ENCODE results near the gene CCDC142.

CCDC142 gene

DNA sequence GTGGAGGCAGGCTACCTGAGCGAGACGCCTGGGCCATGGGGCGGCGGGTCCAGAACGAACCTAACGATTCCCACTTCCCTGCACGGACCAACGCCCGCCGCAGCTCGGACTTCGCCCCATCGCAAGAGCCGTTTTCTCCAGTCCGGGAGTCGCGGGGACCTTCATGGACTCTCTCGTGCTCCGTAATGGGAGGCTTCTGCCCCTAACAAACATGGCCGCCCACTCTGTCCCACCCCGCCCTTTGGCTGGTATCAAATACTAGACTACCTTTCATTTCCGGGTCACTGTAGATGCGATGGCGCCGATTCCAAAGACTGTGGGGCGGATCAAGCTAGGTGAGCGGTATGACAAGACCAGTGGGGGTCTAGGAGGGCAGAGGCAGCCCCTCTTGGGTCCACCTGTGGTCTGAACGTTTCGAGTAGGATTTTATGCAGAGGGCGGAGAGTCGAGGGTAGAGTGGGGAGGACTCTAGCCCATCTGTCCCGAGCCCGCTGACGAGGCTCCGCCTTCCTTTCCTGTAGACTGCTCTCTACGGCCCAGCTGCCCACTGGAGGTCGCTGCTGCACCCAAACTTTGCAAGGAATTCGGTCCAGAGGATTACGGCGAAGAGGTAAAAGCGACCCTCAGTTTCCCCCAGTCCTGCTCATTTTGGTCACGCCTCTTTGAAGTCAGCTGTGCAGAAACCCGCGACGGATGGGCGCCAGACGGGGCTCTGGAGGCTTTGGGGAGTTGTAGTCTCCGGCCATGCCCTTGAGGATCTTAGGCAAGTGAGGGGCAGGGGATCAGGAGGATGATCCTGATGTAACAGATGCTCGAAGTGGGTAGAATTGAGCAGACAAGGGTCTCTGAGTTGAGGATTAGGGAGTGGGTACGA, at the start of gene CCDC142, which contains the start of gene TTC31:
Gene CCDC142, minus strand, starts transcription at position 198 of the 874 bp plus-strand sequence. Its CDS starts 161 bp downstream, at position 37.
Gene TTC31, plus strand, starts transcription at position 281 of the 874 bp plus-strand sequence. Its CDS starts 15 bp downstream, at position 296.
- Histone ChIP-seq H3K4me1 (ENCODE audit: control insufficient read depth, low read depth, low read length) (peaks cover 3% of the 10 kb centered on the region), H3K4me3 (ENCODE audit: low read length) (peak within 1 kb of the TSS; percentile 100), H3K9me3 (ENCODE audit: control insufficient read depth, low read depth, low read length) (no peaks in the 10 kb centered on the region), H3K27ac (ENCODE audit: low read length) (peak within 1 kb of the TSS; percentile 86), H3K27me3 (ENCODE audit: control insufficient read depth, insufficient read depth, low read length) (no peaks in the 10 kb centered on the region), H3K9ac (ENCODE audit: low read length) (peak within 1 kb of the TSS; percentile 79), H3K36me3 (ENCODE audit: control insufficient read depth, low read depth, low read length) (peaks cover 14% of the 10 kb centered on the region)

GRCh38 chr2:74532222-74532621, 49.4 kb upstream of the CCDC142 start:
- no peak overlapping the region for H3K27ac ChIP-seq (ENCODE audit: low read length)
- H3K27me3 ChIP-seq (ENCODE audit: control insufficient read depth, insufficient read depth, low read length) = no peaks in the 10 kb centered on the region
- no peaks in the 10 kb centered on the region for H3K4me1 ChIP-seq (ENCODE audit: control insufficient read depth, low read depth, low read length)
- no peak overlapping the region for H3K4me3 ChIP-seq (ENCODE audit: low read length)
- H3K36me3 ChIP-seq (ENCODE audit: control insufficient read depth, low read depth, low read length) = peaks cover 26% of the 10 kb centered on the region
- H3K9ac ChIP-seq (ENCODE audit: low read length) = no peak overlapping the region
- H3K9me3 ChIP-seq (ENCODE audit: control insufficient read depth, low read depth, low read length) = no peaks in the 10 kb centered on the region

GRCh38 chr2:74531666-74532065, 48.9 kb upstream of the CCDC142 start:
- Histone ChIP-seq H3K9ac (ENCODE audit: low read length) (no peak overlapping the region), H3K27me3 (ENCODE audit: control insufficient read depth, insufficient read depth, low read length) (no peaks in the 10 kb centered on the region), H3K4me3 (ENCODE audit: low read length) (no peak overlapping the region), H3K4me1 (ENCODE audit: control insufficient read depth, low read depth, low read length) (no peaks in the 10 kb centered on the region), H3K36me3 (ENCODE audit: control insufficient read depth, low read depth, low read length) (peaks cover 32% of the 10 kb centered on the region), H3K27ac (ENCODE audit: low read length) (no peak overlapping the region), H3K9me3 (ENCODE audit: control insufficient read depth, low read depth, low read length) (no peaks in the 10 kb centered on the region)

GRCh38 chr2:74530239-74531187, 47.7 kb upstream of the CCDC142 start:
- Histone ChIP-seq H3K36me3 (ENCODE audit: control insufficient read depth, low read depth, low read length) (peaks cover 33% of the 10 kb centered on the region), H3K4me1 (ENCODE audit: control insufficient read depth, low read depth, low read length) (no peaks in the 10 kb centered on the region), H3K9me3 (ENCODE audit: control insufficient read depth, low read depth, low read length) (no peaks in the 10 kb centered on the region), H3K4me3 (ENCODE audit: low read length) (peak overlapping the region; percentile 98), H3K27ac (ENCODE audit: low read length) (no peak overlapping the region), H3K9ac (ENCODE audit: low read length) (peak overlapping the region; percentile 64), H3K27me3 (ENCODE audit: control insufficient read depth, insufficient read depth, low read length) (no peaks in the 10 kb centered on the region)

- no peaks in the 10 kb centered on the region for H3K9me3 ChIP-seq (ENCODE audit: control insufficient read depth, low read depth, low read length)
- peak within 1 kb of the TSS; percentile 94 for H3K9ac ChIP-seq (ENCODE audit: low read length)
- no peaks in the 10 kb centered on the region for H3K27me3 ChIP-seq (ENCODE audit: control insufficient read depth, insufficient read depth, low read length)
- H3K27ac ChIP-seq (ENCODE audit: low read length) = peak within 1 kb of the TSS; percentile 88
- peak within 1 kb of the TSS; percentile 98 for H3K4me3 ChIP-seq (ENCODE audit: low read length)
- no peaks in the 10 kb centered on the region for H3K4me1 ChIP-seq (ENCODE audit: control insufficient read depth, low read depth, low read length)
- peaks cover 33% of the 10 kb centered on the region for H3K36me3 ChIP-seq (ENCODE audit: control insufficient read depth, low read depth, low read length)
Measured at GRCh38 chr2:74529357-74530238, 46.8 kb upstream of the CCDC142 start, which contains the start of the genes AUP1 and HTRA2. TSS of gene AUP1 (minus strand) at chr2:74529706. CDS start at chr2:74529629, 77 bp downstream. TSS of gene HTRA2 (plus strand) at chr2:74529933. CDS start at chr2:74530007, 74 bp downstream.

- H3K27me3 ChIP-seq (ENCODE audit: control insufficient read depth, insufficient read depth, low read length) = no peaks in the 10 kb centered on the region
- no peaks in the 10 kb centered on the region for H3K4me1 ChIP-seq (ENCODE audit: control insufficient read depth, low read depth, low read length)
- H3K9ac ChIP-seq (ENCODE audit: low read length) = peak overlapping the region; percentile 94
- H3K27ac ChIP-seq (ENCODE audit: low read length) = peak overlapping the region; percentile 88
- H3K36me3 ChIP-seq (ENCODE audit: control insufficient read depth, low read depth, low read length) = peaks cover 25% of the 10 kb centered on the region
- H3K4me3 ChIP-seq (ENCODE audit: low read length) = peak overlapping the region; percentile 98
- no peaks in the 10 kb centered on the region for H3K9me3 ChIP-seq (ENCODE audit: control insufficient read depth, low read depth, low read length)
Measured at GRCh38 chr2:74528600-74529356, 46.0 kb upstream of the CCDC142 start.

- no peak overlapping the region for H3K9ac ChIP-seq (ENCODE audit: low read length)
- peaks cover 16% of the 10 kb centered on the region for H3K36me3 ChIP-seq (ENCODE audit: control insufficient read depth, low read depth, low read length)
- no peak overlapping the region for H3K4me3 ChIP-seq (ENCODE audit: low read length)
Measured at GRCh38 chr2:74527741-74528140, 44.9 kb upstream of the CCDC142 start.

GRCh38 chr2:74526649-74527230, 43.9 kb upstream of the CCDC142 start:
- no peak overlapping the region for H3K9ac ChIP-seq (ENCODE audit: low read length)
- H3K36me3 ChIP-seq (ENCODE audit: control insufficient read depth, low read depth, low read length) = peaks cover 14% of the 10 kb centered on the region
- no peak overlapping the region for H3K4me3 ChIP-seq (ENCODE audit: low read length)
- peaks cover 19% of the 10 kb centered on the region for H3K27me3 ChIP-seq (ENCODE audit: control insufficient read depth, insufficient read depth, low read length)
- no peak overlapping the region for H3K27ac ChIP-seq (ENCODE audit: low read length)
- H3K9me3 ChIP-seq (ENCODE audit: control insufficient read depth, low read depth, low read length) = no peaks in the 10 kb centered on the region
- no peaks in the 10 kb centered on the region for H3K4me1 ChIP-seq (ENCODE audit: control insufficient read depth, low read depth, low read length)

More at GRCh38 chr2:74527741-74528140, 44.9 kb upstream of the CCDC142 start:
- peaks cover 9% of the 10 kb centered on the region for H3K27me3 ChIP-seq (ENCODE audit: control insufficient read depth, insufficient read depth, low read length)
- no peaks in the 10 kb centered on the region for H3K4me1 ChIP-seq (ENCODE audit: control insufficient read depth, low read depth, low read length)
- H3K9me3 ChIP-seq (ENCODE audit: control insufficient read depth, low read depth, low read length) = no peaks in the 10 kb centered on the region
- H3K27ac ChIP-seq (ENCODE audit: low read length) = no peak overlapping the region

GRCh38 chr2:74525717-74526648, 43.2 kb upstream of the CCDC142 start, which contains the start of gene DQX1:
TSS of gene DQX1 (minus strand) at chr2:74526231. CDS start at chr2:74525729, 502 bp downstream.
- Histone ChIP-seq H3K36me3 (ENCODE audit: control insufficient read depth, low read depth, low read length) (peaks cover 14% of the 10 kb centered on the region), H3K27me3 (ENCODE audit: control insufficient read depth, insufficient read depth, low read length) (peaks cover 27% of the 10 kb centered on the region), H3K4me3 (ENCODE audit: low read length) (no peak within 1 kb of the TSS), H3K9ac (ENCODE audit: low read length) (no peak within 1 kb of the TSS), H3K27ac (ENCODE audit: low read length) (no peak within 1 kb of the TSS), H3K9me3 (ENCODE audit: control insufficient read depth, low read depth, low read length) (no peaks in the 10 kb centered on the region), H3K4me1 (ENCODE audit: control insufficient read depth, low read depth, low read length) (no peaks in the 10 kb centered on the region)

Measured in iPS-18a (cell line).